G401 (cell line): ENCODE data around the gene ANKRD11. TPM values are rescaled to one million over a fixed set of nuclear protein-coding genes. Genes with fewer than 3 reads are reported as not detected.
"Not testable (repeated sequence)": the region's sequence is repeated elsewhere in the genome, so short reads cannot be mapped to it uniquely, and the experiment has no call there.

Source experiments
- DNase-seq: peaks from one replicate; pipeline ENCODE4 v3.0.0-alpha.2; 2015; ENCODE audit warnings: low spot score
- in situ Hi-C: cut with HindIII; loops from 2 replicates; pipeline ENCODE4 v1.10.0; 2016; ENCODE audit warnings: low sequenced_read_pairs, mixed read lengths
- total RNA-seq: library from RNA; depleted of rRNA; stranded (reverse); fragments of >200 nt; shearing (Covaris generic); gene quantifications from 2 replicates; pipeline ENCODE4 v1.2.3, GENCODE V29; 2014

Gene ANKRD11
- total RNA-seq, 1 experiment from 2014 or later = 55.3 TPM

DNA sequence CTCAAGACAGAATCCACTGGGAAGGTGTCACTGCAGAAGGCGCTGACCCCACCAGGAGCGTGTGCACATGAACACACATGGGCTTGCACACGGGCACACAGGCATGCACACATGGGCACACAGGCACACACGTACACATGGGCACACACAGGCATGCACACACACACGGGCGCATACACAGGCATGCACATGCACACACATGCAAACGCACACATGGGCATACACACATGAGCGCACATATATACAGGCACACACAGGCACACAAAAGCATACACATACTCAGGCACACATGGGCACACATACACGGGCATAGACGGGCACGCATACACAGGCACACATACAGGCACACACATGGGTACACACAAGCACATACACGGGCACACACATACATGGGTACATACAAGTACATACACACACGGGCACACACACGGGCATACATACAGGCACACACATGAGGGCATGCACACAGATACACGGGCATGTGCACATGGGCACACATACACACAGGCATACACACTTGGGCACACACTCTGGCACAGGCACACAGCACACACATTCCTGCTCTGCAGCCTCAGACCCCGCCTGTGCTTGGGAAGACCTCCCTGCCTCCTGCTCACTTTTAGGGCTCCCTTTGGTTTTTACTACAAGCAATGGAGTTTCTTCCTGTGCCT, 186.0 kb downstream of the ANKRD11 start:
- in situ Hi-C loops = no loop called here

DNA sequence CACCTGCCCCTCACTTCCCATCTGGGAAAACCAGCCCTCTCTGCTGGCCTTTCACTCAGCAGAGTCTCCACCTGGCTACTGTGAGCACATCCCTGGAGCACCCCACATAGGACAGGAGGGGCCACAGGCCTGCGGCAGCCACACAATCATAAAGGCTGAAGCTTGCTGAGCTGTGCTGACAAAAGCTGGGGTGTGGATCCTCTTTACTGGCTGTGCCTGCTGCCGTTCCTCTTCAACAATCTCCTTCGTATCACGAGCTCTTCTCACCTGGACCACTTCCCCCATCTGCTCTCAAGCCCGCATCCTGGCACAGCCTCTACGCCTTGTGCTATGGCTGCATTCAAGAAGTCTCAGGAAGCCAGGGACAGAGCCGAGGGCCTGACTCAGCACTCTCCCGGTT, 186.7 kb downstream of the ANKRD11 start:
- peak; percentile 91 for DNase-seq
- in situ Hi-C loops = no loop called here

More for the DNA sequence above, 186.0 kb downstream of the ANKRD11 start:
- DNase-seq = no peak

DNA sequence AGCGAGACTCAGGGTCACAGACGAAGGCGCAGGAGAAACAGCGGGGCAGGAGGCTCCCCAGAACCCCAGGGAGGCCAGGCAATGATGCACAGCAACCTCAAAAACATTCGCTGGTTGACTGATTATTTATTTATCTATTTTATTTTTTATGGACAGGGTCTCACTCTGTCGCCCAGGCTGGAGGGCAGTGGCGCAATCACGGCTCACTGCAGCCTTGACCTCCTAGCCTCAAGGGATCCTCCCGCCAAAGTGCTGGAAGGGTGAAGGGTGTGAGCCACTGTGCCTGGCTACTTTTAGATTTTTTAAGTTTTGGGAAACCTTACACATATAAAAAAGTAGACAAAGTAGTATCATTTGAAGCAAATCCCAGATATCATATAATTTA, 189.4 kb downstream of the ANKRD11 start:
- in situ Hi-C loops = no loop called here

DNA sequence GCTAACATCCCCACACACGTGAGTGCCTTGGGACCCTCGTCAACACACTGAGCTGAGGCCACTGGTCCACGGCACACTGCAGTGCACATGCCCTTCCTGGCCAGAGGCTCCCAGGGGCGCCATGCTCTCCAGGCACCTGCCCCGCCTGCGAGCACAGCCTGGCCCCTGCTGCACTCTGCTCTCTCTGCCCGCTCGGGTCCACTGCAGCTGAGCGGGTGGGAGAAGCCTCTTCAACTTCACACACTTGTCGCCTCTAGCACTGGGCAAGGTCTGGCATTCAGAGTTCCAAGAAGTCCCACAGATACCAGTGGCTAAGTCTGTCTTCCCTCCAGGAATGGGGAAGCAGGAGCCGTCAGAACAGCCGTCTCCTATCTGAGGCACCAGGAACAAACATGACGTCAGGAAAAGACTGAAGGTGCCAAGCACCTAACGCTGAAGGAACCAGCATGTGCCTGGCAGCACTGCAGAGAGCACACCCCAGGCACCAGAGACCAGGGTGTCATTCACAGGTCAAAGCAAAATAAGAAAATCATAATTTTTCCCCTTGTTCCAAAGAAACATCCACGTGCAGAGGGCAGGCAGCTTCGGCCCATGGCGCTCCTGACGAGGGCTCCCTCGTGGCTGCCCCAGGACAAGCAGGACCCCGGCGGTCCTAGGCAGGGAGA, 189.9 kb downstream of the ANKRD11 start:
- peak; percentile 66 for DNase-seq
- in situ Hi-C loops = no loop called here

More for the DNA sequence above, 189.4 kb downstream of the ANKRD11 start:
- DNase-seq = no peak

DNA sequence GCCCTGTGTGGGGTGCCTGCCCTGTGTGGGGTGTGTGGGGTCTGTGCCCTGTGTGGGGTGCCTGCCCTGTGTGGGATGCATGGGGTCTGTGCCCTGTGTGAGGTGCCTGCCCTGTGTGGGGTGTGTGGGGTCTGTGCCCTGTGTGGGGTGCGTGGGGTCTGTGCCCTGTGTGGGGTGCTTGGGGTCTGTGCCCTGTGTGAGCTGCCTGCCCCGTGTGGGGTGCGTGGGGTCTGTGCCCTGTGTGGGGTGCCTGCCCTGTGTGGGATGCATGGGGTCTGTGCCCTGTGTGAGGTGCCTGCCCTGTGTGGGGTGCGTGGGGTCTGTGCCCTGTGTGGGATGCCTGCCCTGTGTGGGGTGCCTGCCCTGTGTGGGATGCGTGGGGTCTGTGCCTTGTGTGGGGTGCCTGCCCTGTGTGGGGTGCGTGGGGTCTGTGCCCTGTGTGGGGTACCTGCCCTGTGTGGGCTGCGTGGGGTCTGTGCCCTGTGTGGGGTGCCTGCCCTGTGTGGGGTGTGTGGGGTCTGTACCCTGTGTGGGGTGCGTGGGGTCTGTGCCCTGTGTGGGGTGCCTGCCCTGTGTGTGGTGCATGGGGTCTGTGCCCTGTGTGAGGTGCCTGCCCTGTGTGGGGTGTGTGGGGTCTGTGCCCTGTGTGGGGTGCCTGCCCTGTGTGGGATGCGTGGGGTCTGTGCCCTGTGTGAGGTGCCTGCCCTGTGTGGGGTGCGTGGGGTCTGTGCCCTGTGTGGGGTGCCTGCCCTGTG, 190.8 kb downstream of the ANKRD11 start:
- DNase-seq, in situ Hi-C loops: not testable (repeated sequence)

DNA sequence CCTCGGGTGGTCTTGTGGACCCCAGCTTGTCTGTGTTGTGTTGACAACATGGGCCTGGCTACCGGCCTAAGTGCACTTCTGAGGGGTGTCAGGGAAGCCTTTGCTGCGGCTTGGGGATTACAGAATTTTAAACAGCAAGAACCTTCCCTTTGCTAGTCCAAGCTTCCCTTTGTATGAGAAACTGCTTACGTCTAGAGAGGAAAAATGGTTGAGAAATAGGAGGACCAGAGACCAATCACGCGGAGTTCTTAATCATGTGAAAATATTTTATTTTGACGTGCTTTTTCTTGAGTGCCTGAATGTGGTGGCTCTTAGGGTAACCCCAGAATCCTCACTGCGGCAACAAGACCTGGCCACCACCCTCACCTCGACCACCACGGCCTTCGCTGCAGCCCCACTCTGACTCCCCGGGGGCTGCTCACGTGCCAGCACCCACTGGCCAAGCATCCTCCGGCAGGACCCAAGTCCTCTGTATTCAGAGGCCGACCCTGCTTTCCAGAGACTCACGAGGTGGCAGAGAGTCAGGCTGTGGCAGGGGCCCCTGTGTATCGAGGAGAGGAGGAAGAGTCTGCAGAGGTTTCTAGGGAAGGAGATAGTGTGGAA, 191.6 kb downstream of the ANKRD11 start:
- DNase-seq = no peak
- in situ Hi-C loops = no loop called here

DNA sequence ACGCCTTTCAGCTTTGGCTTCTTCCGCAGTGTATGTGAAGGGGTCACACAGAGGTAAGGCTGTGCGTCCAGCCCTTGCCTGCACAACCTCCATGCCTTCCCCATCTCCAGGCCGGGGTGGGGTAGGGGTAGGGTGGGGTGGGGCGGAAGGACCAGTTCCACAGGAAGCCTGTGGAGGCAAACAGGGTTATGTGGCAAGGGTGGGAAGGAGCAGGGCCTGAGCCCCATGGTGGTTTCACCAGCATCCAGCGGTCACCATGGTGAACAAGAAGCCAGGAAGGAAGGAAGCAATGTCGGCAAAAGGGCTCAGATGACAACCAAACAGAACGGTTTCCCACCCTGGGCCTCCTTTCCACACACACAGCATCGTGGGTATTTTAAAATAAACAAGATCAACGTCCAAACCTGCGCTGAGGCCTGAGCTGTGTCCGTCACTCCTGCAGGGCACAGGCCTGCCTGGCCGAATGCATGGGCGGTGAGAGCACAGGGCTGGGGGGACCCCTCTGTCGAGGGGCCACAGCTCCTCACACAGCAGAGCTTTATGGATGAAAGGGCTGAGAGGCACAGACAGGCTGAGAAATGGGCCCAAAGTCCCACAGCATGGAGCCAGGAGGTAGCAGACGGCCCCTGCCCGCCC, 192.3 kb downstream of the ANKRD11 start:
- in situ Hi-C loops = no loop called here
- no peak for DNase-seq

DNA sequence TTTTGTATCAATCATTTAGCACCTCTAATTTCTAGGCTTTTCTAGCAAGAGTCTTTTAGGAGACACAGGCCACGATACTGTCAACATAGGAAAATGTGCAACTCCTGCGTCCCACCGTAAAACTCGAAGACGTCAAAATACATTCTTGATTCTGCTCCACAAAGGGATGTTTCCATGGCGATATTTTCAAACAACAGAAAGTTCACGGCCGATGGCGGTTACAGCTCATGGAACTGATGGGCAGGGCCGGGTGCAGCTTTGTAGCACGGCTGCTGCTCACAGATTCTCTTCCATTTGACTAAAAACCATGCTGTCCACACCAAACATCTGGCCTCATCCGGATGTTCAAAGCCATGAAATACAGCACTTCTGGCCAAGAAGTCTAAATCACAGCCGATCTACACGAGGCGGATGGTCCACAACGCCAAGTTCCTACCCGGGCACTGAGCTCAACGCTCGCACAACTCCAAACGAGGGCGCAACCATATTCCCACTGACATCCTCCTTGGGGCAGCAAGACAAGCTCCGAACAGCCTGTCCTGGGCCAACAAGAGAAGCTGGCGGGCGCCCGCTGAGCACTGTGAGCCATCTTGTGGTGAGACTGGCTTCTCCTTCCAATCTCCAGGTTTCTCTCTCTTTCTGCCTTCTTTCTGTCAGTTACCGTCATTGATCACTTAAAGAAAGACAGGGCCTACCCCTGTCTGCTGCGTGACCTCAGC, 193.0 kb downstream of the ANKRD11 start:
- DNase-seq = no peak
- in situ Hi-C loops = no loop called here

DNA sequence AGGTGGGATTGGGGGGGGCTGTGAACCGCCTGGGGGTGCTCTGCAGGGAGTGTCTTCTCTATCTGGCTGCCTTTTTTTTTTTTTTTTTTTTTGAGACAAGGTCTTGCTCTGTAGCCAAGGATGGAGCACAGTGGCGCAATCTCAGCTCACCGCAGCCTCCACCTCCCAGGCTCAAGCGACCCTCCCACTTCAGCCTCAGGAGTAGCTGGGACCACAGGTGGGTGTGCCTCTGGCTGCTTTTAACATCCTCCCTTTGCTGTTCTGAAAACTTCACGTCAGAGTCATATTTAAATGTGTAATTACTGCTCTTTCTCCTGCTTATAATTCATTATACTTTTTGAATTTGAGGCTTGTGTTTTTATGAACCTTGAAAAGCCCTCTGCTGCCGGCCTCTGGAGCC, 194.4 kb downstream of the ANKRD11 start:
- in situ Hi-C loops = no loop called here
- no peak for DNase-seq

DNA sequence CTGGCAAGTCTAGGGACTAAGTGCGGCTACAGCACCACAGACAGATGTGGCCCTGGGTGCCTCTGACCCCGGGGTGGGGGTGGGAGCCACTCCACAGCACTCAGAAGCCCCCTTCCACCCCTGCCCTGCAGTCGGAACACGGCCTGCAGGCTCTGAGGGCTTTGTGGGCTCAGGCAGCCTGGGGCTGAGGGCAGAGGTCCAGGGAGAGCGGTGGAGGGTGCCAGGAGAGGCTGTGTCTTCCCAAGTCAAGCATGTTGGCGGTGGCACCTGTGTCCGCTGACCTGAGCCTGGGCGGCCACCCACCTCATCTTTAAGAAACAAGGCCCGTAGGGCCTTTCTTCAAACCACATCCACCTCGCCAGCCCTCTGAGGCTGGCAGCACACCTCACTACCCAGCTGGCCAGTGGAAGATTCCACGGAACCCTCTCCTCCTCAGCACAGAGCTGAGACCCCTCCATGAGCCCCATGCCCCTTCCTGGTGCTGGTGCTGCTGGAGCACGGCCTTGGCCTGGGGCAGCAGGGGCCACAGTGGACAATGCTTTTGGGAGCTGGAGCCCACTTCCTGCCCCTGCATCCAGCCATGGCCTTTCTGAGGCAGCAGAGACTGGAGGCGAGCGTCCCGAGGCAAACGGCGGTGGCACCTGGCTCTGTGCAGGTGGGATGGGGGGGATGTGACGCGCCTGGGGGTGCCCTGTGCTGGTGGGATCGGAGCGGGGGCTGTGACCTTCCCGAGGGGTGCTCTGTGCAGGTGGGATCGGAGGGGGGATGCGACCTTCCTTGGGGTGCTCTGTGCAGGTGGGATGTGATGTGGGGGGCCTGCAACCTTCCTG, 195.1 kb downstream of the ANKRD11 start:
- in situ Hi-C loops = no loop called here
- DNase-seq = no peak

DNA sequence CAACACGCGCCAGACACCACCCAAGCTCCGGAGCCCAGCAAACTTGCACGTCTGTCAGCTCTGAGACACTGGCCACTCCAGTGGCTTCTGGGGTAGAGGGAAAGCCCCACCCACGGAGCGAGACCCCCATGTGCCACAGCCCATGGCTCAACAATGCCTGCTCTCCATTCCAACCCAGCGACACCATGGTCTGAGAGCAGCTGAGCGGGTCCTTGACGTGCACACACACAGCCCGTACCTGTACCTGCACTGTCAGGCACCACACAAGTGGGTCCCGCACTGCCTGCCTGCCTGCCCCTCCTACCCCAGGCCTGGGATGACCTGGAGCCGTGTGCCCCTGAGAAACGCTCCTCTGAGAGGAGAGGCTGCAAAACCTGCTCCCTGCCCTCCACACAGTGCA, 195.9 kb downstream of the ANKRD11 start:
- no peak for DNase-seq
- in situ Hi-C loops = no loop called here

DNA sequence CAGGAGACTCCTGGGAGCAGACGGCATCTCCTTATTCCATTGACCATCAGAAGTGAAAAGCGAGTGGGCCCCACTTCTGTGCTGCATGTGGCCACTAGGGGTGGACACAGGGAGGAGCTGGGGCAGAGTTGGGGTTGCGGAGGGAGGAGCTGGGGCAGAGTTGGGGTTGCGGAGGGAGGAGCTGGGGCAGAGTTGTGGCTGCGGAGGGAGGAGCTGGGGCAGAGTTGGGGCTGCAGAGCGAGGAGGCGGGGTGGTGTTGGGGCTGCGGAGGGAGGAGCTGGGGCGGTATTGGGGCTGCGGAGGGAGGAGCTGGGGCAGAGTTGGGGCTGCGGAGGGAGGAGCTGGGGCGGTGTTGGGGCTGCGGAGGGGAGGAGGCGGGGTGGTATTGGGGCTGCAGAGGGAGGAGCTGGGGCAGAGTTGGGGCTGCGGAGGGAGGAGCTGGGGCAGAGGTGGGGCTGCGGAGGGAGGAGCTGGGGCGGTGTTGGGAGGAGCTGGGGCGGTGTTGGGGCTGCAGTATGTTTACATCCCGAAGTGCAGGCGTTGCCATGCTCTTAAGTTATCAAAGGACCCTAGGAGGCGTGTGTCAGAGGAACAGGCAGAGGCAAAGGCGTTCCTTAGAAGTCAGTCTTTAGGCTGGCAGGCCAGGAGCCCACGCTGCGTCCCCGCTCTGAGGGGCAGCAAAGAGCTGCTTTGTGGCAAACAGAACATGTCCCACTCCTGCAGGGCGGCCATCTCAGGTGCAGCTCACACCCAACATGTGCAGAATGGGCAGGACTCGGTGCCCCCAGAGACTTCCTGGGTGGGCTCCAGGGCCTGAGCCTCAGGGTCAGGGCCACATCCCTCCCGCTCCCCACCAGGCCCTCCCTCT, 196.9 kb downstream of the ANKRD11 start:
- DNase-seq = no peak
- in situ Hi-C loops = no loop called here

DNA sequence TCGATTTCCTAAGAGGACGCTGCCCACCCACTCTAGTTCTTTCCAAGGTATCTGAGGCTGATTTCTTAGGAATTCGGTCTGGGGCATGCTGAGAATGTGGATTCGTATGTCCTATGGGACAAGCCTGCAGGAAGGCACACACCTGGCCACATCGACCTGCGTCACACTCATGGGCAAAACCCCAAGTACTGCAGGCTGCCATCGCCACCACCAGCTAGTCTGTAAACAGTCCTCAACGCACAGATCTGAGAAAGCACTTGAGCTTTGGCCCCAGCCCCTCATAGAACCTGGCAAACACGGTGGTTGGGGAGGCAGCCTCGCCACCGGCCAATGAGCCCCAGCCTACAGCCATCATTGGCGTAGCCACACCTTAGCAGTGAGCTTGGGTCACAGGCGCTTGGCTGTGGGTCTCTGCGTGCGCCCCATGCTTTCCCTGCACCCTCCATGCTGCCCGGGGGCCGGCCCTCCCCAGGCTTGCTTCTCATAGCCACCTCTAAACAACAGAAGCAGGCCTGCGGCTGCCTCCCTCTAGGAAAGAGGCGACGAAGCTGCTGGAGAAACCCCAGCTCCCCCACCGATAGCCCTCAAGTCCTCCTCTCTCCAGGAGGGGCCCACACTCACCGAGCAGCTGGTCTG, 197.8 kb downstream of the ANKRD11 start:
- in situ Hi-C loops = no loop called here
- DNase-seq = no peak

DNA sequence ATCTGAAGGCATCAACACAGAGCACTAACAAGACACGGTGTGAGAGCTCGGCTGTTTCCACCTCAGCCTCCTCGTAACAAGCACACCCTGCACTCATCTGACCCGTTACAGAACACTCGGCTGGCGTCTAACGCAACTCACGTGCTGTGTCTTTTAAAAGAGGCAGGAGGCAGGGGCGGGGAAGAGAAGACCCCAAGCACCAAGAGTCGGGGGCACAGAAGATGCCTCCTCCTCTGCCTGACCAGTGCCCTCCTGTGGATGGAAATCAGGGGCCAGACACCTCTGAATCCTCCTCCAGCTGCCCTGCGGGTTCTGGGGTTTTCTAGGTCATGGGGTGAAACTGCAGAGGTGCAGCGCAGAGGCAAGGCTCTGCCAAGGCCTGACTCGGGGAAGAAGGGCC, 198.6 kb downstream of the ANKRD11 start:
- DNase-seq = no peak
- in situ Hi-C loops = no loop called here

DNA sequence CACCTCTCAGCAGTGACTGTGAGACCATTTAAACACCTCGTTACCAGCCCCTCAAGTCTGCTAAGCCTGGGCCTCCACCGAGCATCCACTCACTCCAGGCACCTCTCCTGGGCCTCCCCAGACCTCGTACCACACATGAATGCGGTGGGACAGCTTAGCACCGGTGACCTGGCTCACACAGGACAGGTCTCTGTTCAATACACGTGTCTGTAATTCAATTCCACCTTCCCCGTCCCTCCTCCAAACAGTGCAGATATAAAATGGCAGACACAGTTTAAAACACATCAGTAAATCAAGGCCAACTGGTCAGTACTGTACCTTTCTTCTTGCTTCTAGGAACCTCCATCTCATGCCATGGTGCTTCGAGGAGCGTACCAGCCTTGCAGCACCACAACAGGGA, 199.0 kb downstream of the ANKRD11 start:
- in situ Hi-C loops = no loop called here
- no peak for DNase-seq

DNA sequence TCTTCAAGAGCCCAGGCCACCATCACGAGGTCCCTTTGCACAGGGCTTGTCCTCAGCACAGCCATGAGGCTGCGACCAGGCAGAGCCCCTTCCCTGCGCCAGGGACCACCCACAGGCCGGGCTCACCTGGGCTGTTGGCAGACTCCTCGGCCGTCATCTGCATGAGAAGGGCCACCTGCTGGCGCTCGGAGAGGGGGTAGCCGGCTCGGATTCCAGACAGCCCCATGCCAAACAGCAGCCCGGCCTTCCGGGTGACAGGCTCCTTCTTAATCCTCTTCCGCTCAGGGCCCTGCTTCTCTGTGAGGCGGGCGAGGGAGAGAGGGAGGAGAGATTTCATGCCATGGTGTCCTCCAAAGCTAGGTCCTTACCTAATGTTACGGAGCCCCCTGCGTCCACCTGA, 199.5 kb downstream of the ANKRD11 start:
- in situ Hi-C loops = no loop called here
- DNase-seq = no peak

DNA sequence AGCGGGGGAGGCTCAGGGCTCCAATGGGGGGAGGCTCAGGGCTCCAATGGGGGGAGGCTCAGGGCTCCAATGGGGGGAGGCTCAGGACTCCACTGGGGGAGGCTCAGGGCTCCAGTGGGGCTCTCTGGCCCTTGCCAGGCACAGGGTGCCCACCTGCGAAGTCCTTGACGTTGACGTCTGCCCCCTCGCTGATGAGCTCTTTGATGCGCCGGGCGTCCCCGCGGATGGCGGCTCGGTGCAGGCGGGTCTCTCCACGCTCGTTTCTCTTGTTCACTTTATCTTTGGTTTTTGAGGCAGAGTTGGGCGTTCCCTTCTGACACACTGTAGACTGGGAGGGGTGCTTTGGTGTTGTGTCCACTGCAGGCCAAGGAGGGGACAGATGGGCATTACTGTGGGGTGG, 199.9 kb downstream of the ANKRD11 start:
- in situ Hi-C loops = no loop called here
- DNase-seq = no peak
